Upper lobe of right lung (tissue), 1 donor: ENCODE data around the gene KRTAP5-9. TPM values are rescaled to one million over a fixed set of nuclear protein-coding genes. Genes with fewer than 3 reads are reported as not detected.
"Not testable (repeated sequence)": the region's sequence is repeated elsewhere in the genome, so short reads cannot be mapped to it uniquely, and the experiment has no call there.

Source experiments
- ATAC-seq: fragments of 200-7000 bp; cut with Tn5 transposase; one replicate; pipeline ENCODE4 v1.9.1; 2020; ENCODE audit warnings: mild to moderate bottlenecking, moderate library complexity
- DNase-seq: peaks from one replicate; pipeline ENCODE4 v3.0.0-alpha.2; 2020
- H3K27ac ChIP-seq: fragments of 200-600 bp; one replicate; pipeline ENCODE4 v1.8.0; 2022
- H3K27me3 ChIP-seq: fragments of 200-600 bp; one replicate; pipeline ENCODE4 v1.8.0; 2022; ENCODE audit warnings: mild to moderate bottlenecking
- H3K36me3 ChIP-seq: fragments of 200-600 bp; one replicate; pipeline ENCODE4 v1.8.0; 2022
- H3K4me1 ChIP-seq: fragments of 200-600 bp; one replicate; pipeline ENCODE4 v1.8.0; 2022
- H3K4me3 ChIP-seq: fragments of 200-600 bp; one replicate; pipeline ENCODE4 v1.8.0; 2022; ENCODE audit warnings: mild to moderate bottlenecking
- H3K9me3 ChIP-seq: fragments of 200-600 bp; one replicate; pipeline ENCODE4 v1.8.0; 2022
- CTCF ChIP-seq: fragments of 200-600 bp; IDR thresholded peaks from one replicate; pipeline ENCODE4 v1.8.0; 2022; ENCODE audit warnings: antibody characterized with exemption
- intact Hi-C: fragments of 100-400 bp; cut with DNase I; formaldehyde crosslinking; loops from one replicate; pipeline ENCODE4 v1.11.0; 2022
- total RNA-seq: library from RNA; stranded (reverse); fragmentation: NEBNext Ultra II Directional; extraction: Animal tissue kit (Norgen Biotek cat#: 25700); gene quantifications from one replicate; pipeline ENCODE4 v1.2.1, GENCODE V29; 2021
- donor health status: DM: no; HTN: yes; CAD: no; lungs with severe emphysema.

Gene KRTAP5-9
- total RNA-seq, 1 donor from 2014 or later = not detected

- intact Hi-C loops = no loop called here
- no peak overlapping the region for H3K4me3 ChIP-seq
- H3K36me3 ChIP-seq = no peaks in the 10 kb centered on the region
Measured at GRCh38 chr11:71577469-71578004, 29.3 kb downstream of the KRTAP5-9 start.

GRCh38 chr11:71579513-71579912 lies 31.3 kb downstream of the KRTAP5-9 start:
- intact Hi-C loops, H3K27ac ChIP-seq, H3K4me1 ChIP-seq, H3K9me3 ChIP-seq, ATAC-seq, H3K4me3 ChIP-seq, H3K36me3 ChIP-seq, DNase-seq, H3K27me3 ChIP-seq: not testable (repeated sequence)

More at GRCh38 chr11:71577469-71578004, 29.3 kb downstream of the KRTAP5-9 start:
- no peaks in the 10 kb centered on the region for H3K4me1 ChIP-seq
- ATAC-seq (no peak), DNase-seq (no peak)
- H3K27ac ChIP-seq = no peak overlapping the region
- no peaks in the 10 kb centered on the region for H3K9me3 ChIP-seq
- TF ChIP-seq CTCF = no peak
- H3K27me3 ChIP-seq = no peaks in the 10 kb centered on the region

GRCh38 chr11:71580057-71581003 lies 32.1 kb downstream of the KRTAP5-9 start:
- H3K4me1 ChIP-seq = no peaks in the 10 kb centered on the region
- no peaks in the 10 kb centered on the region for H3K9me3 ChIP-seq
- H3K27me3 ChIP-seq = no peaks in the 10 kb centered on the region
- ATAC-seq (peak; percentile 86), DNase-seq (no peak)
- no peaks in the 10 kb centered on the region for H3K36me3 ChIP-seq
- H3K27ac ChIP-seq = no peak overlapping the region
- intact Hi-C loops = no loop called here
- peak; percentile 92 for TF ChIP-seq CTCF
- H3K4me3 ChIP-seq = no peak overlapping the region

DNA sequence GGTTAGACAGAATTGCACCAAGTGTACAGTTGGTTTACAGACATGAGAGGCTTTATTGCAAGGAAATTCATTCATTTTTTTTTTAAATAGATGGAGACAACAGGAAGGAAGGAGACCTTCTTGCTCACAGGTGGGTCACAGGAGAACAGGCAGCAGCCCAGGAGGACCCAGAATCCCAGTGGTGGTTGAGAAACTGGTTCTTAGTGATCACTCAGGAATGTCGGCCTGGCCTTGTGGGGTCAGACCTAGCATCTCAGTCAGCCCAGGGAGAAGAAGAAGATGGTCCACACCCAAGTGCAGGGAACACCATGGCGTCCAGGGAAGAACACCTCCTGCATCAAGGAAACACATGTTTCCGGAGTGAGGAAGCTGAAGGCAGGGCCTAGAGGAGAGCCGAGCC lies 33.6 kb downstream of the KRTAP5-9 start:
- no peak overlapping the region for H3K27ac ChIP-seq
- H3K4me1 ChIP-seq = no peaks in the 10 kb centered on the region
- H3K36me3 ChIP-seq = no peaks in the 10 kb centered on the region
- ATAC-seq (no peak), DNase-seq (no peak)
- TF ChIP-seq CTCF = no peak
- no peaks in the 10 kb centered on the region for H3K9me3 ChIP-seq
- H3K27me3 ChIP-seq = no peaks in the 10 kb centered on the region
- intact Hi-C loops = no loop called here
- no peak overlapping the region for H3K4me3 ChIP-seq

DNA sequence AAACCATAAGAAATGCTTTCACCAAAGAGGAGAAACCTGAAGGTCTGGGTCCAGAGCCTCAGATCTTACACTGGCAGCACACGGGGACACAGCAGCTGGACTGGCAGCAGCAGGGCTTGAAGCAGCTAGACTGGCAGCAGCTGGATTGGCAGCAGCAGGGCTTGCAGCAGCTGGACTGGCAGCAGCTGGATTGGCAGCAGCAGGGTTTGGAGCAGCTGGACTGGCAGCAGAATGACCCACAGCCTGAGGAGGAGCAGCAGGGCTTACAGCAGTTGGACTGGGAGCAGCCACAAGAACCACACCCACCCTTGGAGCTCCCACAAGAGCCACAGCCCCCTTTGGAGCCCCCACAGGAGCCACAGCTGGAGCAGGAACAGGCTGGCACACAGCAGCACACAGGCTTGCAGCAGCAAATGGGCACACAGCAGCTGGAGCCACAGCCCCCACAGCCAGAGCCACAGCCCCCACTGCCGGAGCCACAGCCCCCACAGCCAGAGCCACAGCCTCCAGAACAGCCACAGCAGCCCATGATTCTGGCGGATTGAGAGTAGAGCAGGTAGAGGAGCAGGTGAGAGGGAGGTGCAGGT lies 34.2 kb downstream of the KRTAP5-9 start, which contains the start of gene KRTAP5-11:
KRTAP5-11 (minus strand) TSS at position 567 of the 587 bp plus-strand sequence; CDS start at position 529, 38 bp downstream.
- Histone ChIP-seq H3K27ac (no peak within 1 kb of the TSS), H3K9me3 (no peaks in the 10 kb centered on the region), H3K4me1 (no peaks in the 10 kb centered on the region), H3K27me3 (no peaks in the 10 kb centered on the region), H3K36me3 (no peaks in the 10 kb centered on the region), H3K4me3 (no peak within 1 kb of the TSS)
- intact Hi-C loops = no loop called here
- no peak for TF ChIP-seq CTCF
- DNase-seq (no peak), ATAC-seq (no peak)

GRCh38 chr11:71582969-71583368 lies 34.7 kb downstream of the KRTAP5-9 start:
- ATAC-seq, intact Hi-C loops, H3K36me3 ChIP-seq: not testable (repeated sequence)

DNA sequence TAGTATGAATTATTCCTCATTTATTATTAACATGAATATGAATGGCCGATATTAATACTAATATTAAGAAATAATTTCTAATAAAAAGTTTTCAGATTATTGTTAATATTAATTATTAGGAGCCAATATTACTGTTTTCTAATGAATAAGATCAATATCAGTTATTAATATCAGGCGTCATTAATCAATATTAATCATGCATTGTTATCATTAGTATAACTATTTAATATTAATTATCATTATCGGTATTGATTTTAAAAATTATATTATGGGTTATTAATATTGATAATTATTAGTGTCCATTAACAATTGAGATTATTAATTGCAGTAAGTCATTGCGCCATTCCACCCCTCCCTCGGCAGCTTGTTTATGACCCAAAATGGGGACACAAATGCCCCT lies 37.5 kb downstream of the KRTAP5-9 start:
- H3K4me1 ChIP-seq, intact Hi-C loops, H3K9me3 ChIP-seq, H3K36me3 ChIP-seq, H3K4me3 ChIP-seq, H3K27ac ChIP-seq, H3K27me3 ChIP-seq, DNase-seq, ATAC-seq: not testable (repeated sequence)

More at GRCh38 chr11:71582969-71583368, 34.7 kb downstream of the KRTAP5-9 start:
- not testable (repeated sequence) for H3K27me3 ChIP-seq, H3K9me3 ChIP-seq, H3K27ac ChIP-seq, H3K4me3 ChIP-seq, H3K4me1 ChIP-seq, DNase-seq

- intact Hi-C loops, H3K4me1 ChIP-seq, H3K4me3 ChIP-seq, DNase-seq, ATAC-seq, H3K9me3 ChIP-seq, H3K36me3 ChIP-seq, H3K27ac ChIP-seq, H3K27me3 ChIP-seq: not testable (repeated sequence)
Measured at GRCh38 chr11:71588314-71588713, 40.1 kb downstream of the KRTAP5-9 start.

GRCh38 chr11:71588822-71589545 lies 40.8 kb downstream of the KRTAP5-9 start:
- H3K4me1 ChIP-seq, ATAC-seq, H3K9me3 ChIP-seq, H3K27ac ChIP-seq, intact Hi-C loops, H3K36me3 ChIP-seq, H3K27me3 ChIP-seq, DNase-seq, H3K4me3 ChIP-seq: not testable (repeated sequence)
